ENCODE results near the gene CD7.

The CD7 gene

DNA sequence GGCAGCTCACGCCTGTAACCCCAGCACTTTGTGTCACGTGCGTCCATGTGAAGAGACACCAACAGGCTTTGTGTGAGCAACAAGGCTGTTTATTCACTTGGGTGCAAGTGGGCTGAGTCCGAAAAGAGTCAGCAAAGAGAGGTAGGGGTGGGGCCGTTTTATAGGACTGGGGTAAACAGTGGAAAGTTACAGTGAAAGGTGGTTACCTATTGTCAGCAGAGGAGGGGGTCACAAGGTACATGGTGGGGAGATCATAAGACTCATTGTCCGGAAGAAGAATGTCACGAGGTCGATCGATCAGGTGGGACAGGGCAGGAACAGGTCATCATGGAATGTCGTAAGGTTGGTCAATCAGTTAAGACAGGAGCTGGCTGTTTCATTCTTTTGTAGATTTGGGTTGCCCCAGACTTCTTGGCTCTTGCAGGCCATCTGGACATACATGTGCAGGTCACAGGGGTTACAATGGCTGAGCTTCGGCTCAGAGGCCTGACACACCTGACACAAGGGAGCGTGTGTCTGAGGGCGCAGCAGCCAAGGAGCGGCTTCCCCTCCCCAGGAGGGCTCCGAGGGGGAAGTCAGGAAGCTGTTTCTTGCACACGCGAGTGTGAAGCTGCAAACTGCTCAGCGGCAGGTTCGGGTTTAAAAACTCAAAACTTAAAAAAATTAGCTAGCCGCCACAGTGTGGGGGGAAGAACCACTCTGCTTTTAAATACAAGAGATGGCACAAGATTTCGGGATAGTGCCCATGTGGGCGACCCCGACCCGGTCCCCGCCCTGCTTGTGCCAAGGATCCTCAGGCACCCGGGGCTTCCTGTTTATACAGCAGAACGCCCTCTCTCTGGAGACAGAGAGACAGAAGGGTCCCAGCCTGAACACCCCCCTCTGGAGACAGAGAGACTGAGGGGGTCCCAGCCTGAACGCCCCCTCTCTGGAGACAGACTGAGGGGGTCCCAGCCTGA lies 29.2 kb upstream of the CD7 start:
- DNase-seq: no peak

- DNase-seq: no peak
Observed at GRCh38 chr17:82345151-82345976, 28.0 kb upstream of the CD7 start.

DNA sequence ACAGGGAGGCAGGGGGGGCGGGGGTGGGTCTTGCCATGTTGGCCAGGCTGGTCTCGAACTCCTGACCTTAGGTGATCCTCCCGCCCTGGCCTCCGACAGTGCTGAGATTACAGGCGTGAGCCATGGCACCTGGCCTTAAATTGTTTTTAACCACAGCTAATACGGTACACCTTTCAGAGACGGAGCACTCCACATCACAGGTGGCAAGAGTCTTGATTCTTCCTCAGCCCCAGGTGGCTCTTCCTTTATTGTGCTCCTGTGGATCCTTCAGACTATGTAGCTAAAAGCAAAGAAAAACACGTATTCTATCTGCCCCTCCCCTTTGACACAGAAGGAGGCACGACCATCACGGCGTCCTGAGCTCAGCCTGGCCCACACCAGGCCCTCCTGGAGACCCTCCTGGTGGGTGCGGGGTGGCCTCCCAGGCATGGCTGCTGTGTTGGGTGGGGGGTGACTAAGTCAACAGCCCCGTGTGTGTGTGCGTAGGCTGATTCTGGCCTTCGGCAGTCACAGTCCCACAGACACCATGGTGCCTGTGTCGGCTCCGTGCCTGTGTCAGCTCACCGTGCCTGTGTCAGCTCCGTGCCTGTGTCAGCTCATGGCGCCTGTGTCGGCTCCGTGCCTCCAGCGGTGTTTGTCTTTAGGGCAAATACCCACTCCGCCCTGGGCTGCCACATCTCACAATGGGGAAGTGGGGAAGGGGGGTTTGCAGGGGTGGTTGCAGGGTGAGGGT lies 26.9 kb upstream of the CD7 start:
- no peak for DNase-seq

DNA sequence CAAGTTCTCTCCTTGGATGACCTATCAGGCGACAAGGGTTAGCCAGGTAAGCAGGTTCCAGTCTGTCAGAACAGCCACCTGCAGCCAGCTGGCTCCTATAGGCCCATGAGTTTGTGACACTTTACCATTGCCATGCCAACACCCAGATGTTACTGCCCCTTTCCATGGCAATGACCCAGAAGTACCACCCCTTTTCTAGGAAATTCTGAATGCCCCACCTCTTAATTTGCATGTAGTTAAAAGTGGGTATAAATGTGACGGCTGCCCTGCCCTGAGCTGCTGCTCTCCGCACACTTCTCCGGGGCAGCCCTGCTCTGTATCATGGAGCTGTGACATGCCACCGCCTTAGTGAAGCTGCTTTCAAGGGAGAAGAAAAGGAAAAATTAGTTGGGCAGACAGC lies 26.2 kb upstream of the CD7 start:
- no peak for DNase-seq

GRCh38 chr17:82342361-82343079 lies 25.1 kb upstream of the CD7 start:
- DNase-seq: no peak

DNA sequence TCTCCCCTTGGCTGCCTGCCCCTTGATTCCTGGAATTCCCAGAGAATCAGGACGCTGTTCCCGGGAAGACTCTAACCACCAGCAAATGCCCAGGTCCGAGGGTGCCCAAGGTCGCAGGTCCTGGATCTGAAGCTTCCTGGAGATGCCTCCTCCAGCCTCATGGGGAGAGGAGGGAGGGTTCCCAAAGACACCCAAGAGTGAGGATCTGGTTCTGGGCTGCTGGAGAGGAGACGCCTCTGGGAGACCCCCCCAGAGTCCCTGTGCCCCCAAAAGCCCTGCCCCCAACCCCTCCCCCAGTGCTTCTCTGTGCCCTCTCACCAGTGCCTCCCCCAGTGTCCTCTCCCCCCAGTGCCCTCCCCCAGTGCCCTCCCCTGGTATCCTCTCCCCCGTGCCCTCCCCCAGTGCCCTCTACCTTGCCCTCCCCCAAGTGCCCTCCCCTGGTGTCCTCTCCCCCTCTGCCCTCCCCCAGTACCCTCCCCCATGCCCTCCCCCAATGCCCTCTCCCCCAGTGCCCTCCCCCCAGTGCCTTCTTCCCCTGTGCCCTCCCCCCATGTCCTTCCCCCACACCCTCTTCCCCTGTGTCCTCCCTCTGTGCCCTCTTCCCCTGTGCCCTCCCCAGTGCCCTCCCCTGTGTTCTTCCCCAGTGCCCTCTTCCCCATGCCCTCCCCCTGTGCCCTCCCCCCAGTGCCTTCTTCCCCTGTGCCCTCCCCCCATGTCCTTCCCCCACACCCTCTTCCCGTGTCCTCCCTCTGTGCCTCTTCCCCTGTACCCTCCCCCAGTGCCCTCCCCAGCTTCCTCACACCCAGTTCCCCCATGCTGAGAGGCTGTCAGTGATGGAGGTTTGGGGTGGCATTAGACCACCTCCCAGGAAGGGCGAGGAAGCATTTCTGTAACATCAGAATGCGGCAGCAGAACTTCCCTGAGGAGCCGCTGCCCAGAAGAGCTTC lies 22.5 kb upstream of the CD7 start:
- no peak for DNase-seq

- no peak for DNase-seq
Observed at GRCh38 chr17:82338858-82339633, 21.6 kb upstream of the CD7 start.

GRCh38 chr17:82334622-82335394 lies 17.4 kb upstream of the CD7 start:
- no peak for DNase-seq

- no peak for DNase-seq
Observed at GRCh38 chr17:82334204-82334621, 16.8 kb upstream of the CD7 start.

GRCh38 chr17:82333279-82334171 lies 16.1 kb upstream of the CD7 start, which contains the start of gene SECTM1:
SECTM1 (minus strand) TSS chr17:82333766; CDS start chr17:82327240, 6,526 bp downstream.
- no peak for DNase-seq

DNA sequence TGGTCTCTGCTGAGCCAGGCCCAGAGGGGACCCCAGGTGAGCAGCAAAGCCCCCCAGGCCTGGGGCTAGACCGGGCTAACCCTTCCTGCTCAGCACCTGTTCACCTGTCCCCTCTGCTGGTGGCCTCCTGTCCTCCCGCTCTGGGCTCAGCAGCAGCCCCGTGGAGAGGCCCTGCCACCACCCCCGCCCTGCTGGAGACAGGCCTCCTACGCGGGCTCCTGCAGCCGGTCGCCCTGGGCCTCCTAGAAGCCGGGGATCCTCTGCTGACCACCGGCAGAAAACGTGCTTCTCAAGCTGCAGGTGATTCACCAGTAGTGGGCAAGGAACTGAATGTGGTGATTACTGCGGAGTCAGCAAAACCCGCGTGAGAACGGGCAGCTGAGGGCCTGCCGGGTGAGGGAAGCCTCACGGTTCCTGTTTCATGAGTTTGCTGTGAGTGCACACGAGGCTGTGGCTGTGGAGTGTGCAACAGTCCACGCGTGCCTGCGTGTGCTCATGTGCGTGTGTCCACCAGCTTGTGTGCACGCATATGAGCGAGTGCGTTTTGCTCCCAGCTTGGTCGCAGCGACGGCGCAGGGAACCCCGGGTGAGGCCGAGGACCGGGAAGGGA lies 15.4 kb upstream of the CD7 start:
- no peak for DNase-seq

GRCh38 chr17:82331345-82331939 lies 14.0 kb upstream of the CD7 start:
- DNase-seq: no peak

GRCh38 chr17:82330322-82331239 lies 13.2 kb upstream of the CD7 start:
- no peak for DNase-seq

- DNase-seq: no peak
Observed at GRCh38 chr17:82329683-82330321, 12.4 kb upstream of the CD7 start.

DNA sequence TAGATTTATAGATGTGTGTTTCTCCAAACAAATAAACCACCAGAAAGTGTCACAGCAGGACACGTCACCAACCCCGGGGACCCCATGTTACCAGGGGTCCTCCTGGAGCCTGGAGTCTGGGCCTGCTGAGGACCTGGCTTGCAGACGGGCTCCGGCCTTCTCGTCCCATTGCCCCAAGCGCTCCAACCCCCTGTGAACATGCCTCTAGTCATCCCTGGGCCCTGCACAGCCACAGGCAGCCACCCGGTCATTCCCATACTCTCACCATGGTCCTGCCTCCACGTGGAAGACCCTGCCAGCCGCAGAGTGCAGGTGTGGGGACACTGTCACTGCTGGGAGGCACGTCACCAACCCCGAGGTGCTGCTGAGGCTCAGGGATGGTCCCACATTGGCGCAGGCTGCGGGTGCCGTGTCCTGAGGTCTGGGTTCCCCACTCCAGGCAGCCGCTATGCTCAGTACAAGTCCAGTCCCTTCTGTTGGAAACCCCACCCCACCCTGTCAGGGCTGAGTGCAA lies 11.6 kb upstream of the CD7 start:
- no peak for DNase-seq
